AG09309 (cell line): ENCODE results near the gene LHFPL6.

Experiments
- DNase-seq: peaks from one replicate; pipeline ENCODE4 v3.0.0-alpha.2; 2010; ENCODE audit warnings: low read depth
- H3K4me3 ChIP-seq: 2 replicates; pipeline ENCODE4 v1.5.1; 2011; ENCODE audit warnings: mild to moderate bottlenecking, low read depth, low read length, moderate library complexity; ENCODE audit not compliant: control insufficient read depth
- CTCF ChIP-seq: IDR thresholded peaks from 2 replicates; pipeline ENCODE4 v1.5.1; 2011; ENCODE audit warnings: mild to moderate bottlenecking, low read depth, low read length, inconsistent platforms; ENCODE audit not compliant: insufficient read depth, control insufficient read depth; ENCODE audit errors: missing control alignments

The LHFPL6 gene

GRCh38 chr13:39521701-39522100 lies 81.3 kb downstream of the LHFPL6 start:
- no peak for DNase-seq
- TF ChIP-seq CTCF: no peak

GRCh38 chr13:39516096-39516495 lies 86.9 kb downstream of the LHFPL6 start:
- no peak for TF ChIP-seq CTCF
- no peak for DNase-seq
- no peak overlapping the region for H3K4me3 ChIP-seq

More at GRCh38 chr13:39521701-39522100, 81.3 kb downstream of the LHFPL6 start:
- no peak overlapping the region for H3K4me3 ChIP-seq

GRCh38 chr13:39515224-39515714 lies 87.7 kb downstream of the LHFPL6 start:
- no peak overlapping the region for H3K4me3 ChIP-seq
- no peak for DNase-seq
- TF ChIP-seq CTCF: no peak

GRCh38 chr13:39512687-39513086 lies 90.3 kb downstream of the LHFPL6 start:
- no peak for DNase-seq
- no peak overlapping the region for H3K4me3 ChIP-seq
- TF ChIP-seq CTCF: no peak

GRCh38 chr13:39510316-39510695 lies 92.7 kb downstream of the LHFPL6 start:
- no peak for DNase-seq
- H3K4me3 ChIP-seq: no peak overlapping the region
- TF ChIP-seq CTCF: no peak

GRCh38 chr13:39509616-39510315 lies 93.2 kb downstream of the LHFPL6 start:
- H3K4me3 ChIP-seq: no peak overlapping the region
- TF ChIP-seq CTCF: no peak
- no peak for DNase-seq
